ENCODE data around the gene BCL10. TPM values are rescaled to one million over a fixed set of nuclear protein-coding genes. Genes with fewer than 3 reads are reported as not detected.

The BCL10 gene
- total RNA-seq, 1 donor from 2014 or later: 25.9 TPM

- intact Hi-C loops (cut with DNase I): no loop called here
These were observed 50.6 kb downstream of the BCL10 start for GRCh38 chr1:85225624-85226380.

GRCh38 chr1:85224734-85225623 lies 51.5 kb downstream of the BCL10 start:
- peak; percentile 70 for DNase-seq
- Histone ChIP-seq H3K4me3 (no peak overlapping the region), H3K27me3 (no peaks in the 10 kb centered on the region), H3K36me3 (no peaks in the 10 kb centered on the region), H3K27ac (peak overlapping the region; percentile 71), H3K4me1 (peaks cover 11% of the 10 kb centered on the region), H3K9me3 (no peaks in the 10 kb centered on the region)
- intact Hi-C loops (cut with DNase I): no loop called here
- peak; percentile 87 for ATAC-seq
- TF ChIP-seq CTCF (IDR thresholded peaks at IDR 0.05): no peak

More at GRCh38 chr1:85225624-85226380, 50.6 kb downstream of the BCL10 start:
- Histone ChIP-seq H3K27ac (peak overlapping the region; percentile 71), H3K4me3 (no peak overlapping the region), H3K9me3 (no peaks in the 10 kb centered on the region), H3K36me3 (no peaks in the 10 kb centered on the region), H3K4me1 (peaks cover 11% of the 10 kb centered on the region), H3K27me3 (no peaks in the 10 kb centered on the region)
- DNase-seq (no peak), ATAC-seq (no peak)
- TF ChIP-seq CTCF (IDR thresholded peaks at IDR 0.05): no peak

- Histone ChIP-seq H3K4me1 (peaks cover 11% of the 10 kb centered on the region), H3K36me3 (no peaks in the 10 kb centered on the region), H3K27me3 (no peaks in the 10 kb centered on the region), H3K9me3 (no peaks in the 10 kb centered on the region), H3K4me3 (no peak overlapping the region), H3K27ac (peak overlapping the region; percentile 71)
- DNase-seq (no peak), ATAC-seq (no peak)
- intact Hi-C loops (cut with DNase I): no loop called here
- no peak for TF ChIP-seq CTCF (IDR thresholded peaks at IDR 0.05)
These were observed 52.1 kb downstream of the BCL10 start for GRCh38 chr1:85224295-85224694.

- Histone ChIP-seq H3K36me3 (no peaks in the 10 kb centered on the region), H3K27ac (no peak overlapping the region), H3K4me3 (no peak overlapping the region), H3K9me3 (no peaks in the 10 kb centered on the region), H3K27me3 (no peaks in the 10 kb centered on the region), H3K4me1 (peaks cover 11% of the 10 kb centered on the region)
- ATAC-seq: no peak
- DNase-seq: no peak
- intact Hi-C loops (cut with DNase I): no loop called here
- TF ChIP-seq CTCF (IDR thresholded peaks at IDR 0.05): no peak
These were observed 53.1 kb downstream of the BCL10 start for GRCh38 chr1:85223334-85223733.

- no peak overlapping the region for H3K4me3 ChIP-seq
- H3K27me3 ChIP-seq: no peaks in the 10 kb centered on the region
- H3K27ac ChIP-seq: no peak overlapping the region
- no peaks in the 10 kb centered on the region for H3K9me3 ChIP-seq
- no peaks in the 10 kb centered on the region for H3K36me3 ChIP-seq
- intact Hi-C loops (cut with DNase I): no loop called here
- H3K4me1 ChIP-seq: peaks cover 9% of the 10 kb centered on the region
- DNase-seq: no peak
- TF ChIP-seq CTCF (IDR thresholded peaks at IDR 0.05): no peak
- no peak for ATAC-seq
These were observed 55.7 kb downstream of the BCL10 start for GRCh38 chr1:85220756-85221201.

Measured in upper lobe of right lung (tissue), 1 donor.